Fibroblast of the aortic adventitia (primary cell): ENCODE measurements around the gene RBKS. TPM values are rescaled to one million over a fixed set of nuclear protein-coding genes. Genes with fewer than 3 reads are reported as not detected.
A peak's percentile ranks its signal among the peaks of the same experiment; 100 is the strongest.

ENCODE experiments used
- DNase-seq: peaks from one replicate; pipeline ENCODE4 v3.0.0-alpha.2; 2010; ENCODE audit warnings: low read depth
- H3K4me3 ChIP-seq: 2 replicates; pipeline ENCODE4 v1.5.1; 2011; ENCODE audit warnings: low read depth, mild to moderate bottlenecking, control low read depth, low read length, moderate library complexity
- CTCF ChIP-seq: IDR thresholded peaks from 2 replicates; pipeline ENCODE4 v1.5.1; 2011; ENCODE audit warnings: mild to moderate bottlenecking, low read length, control low read depth, inconsistent platforms; ENCODE audit not compliant: insufficient read depth
- total RNA-seq: library from RNA; depleted of rRNA; stranded (reverse); fragments of >200 nt; gene quantifications from 2 replicates; pipeline ENCODE4 v1.2.3, GENCODE V29; 2012; ENCODE audit warnings: low replicate concordance

The RBKS gene
- total RNA-seq, 1 donor = 1.4 TPM

GRCh38 chr2:27763907-27764267 lies 126.3 kb downstream of the RBKS start:
- no peak for TF ChIP-seq CTCF
- no peak overlapping the region for H3K4me3 ChIP-seq
- DNase-seq = no peak

- H3K4me3 ChIP-seq = no peak overlapping the region
- DNase-seq = peak; percentile 36
- no peak for TF ChIP-seq CTCF
Measured at GRCh38 chr2:27762951-27763906, 127.0 kb downstream of the RBKS start.

- no peak for TF ChIP-seq CTCF
- DNase-seq = peak; percentile 91
Measured at GRCh38 chr2:27756544-27757498, 133.4 kb downstream of the RBKS start.

DNA sequence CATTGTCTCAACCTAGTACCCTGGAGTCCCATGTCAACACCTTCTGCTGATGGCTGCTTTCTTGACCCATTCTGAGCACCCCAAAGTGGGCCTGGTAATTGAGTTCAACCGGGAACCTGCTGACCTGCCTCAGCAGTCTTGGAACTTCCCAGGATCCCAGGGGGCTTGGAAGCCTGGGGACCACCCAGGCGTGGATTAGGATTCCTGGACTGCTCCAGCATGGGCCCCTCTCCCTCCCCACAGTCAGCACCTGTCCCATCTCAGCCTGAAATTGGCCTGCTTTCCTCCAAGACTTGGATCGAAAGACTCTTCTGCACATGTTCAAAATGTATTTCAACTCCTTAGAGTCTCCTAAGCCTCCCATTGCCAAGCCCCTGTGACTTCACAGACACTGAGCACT lies 134.1 kb downstream of the RBKS start:
- no peak for TF ChIP-seq CTCF
- H3K4me3 ChIP-seq = no peak overlapping the region
- DNase-seq = no peak

More at GRCh38 chr2:27756544-27757498, 133.4 kb downstream of the RBKS start:
- no peak overlapping the region for H3K4me3 ChIP-seq

DNA sequence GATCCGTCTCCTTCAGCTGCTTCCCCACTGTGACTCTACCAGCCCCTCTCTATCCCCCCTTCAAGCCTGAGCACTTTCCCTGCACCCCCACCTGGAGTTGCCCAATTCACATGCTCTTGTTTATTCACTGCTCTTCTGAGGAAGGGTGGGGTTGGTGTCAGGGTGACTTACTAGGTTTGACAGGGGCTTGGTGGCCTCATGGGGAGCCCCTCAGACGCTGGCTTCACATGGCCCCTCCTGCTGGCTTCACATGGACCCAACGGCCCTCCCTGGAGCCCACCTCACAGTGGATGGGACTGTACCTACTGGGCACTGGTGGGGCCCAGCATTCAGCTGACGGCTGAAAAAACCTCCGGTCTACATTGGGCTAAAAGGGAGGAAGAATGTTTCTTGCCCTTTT lies 135.4 kb downstream of the RBKS start:
- DNase-seq = no peak
- TF ChIP-seq CTCF = no peak
- no peak overlapping the region for H3K4me3 ChIP-seq

- peak; percentile 96 for TF ChIP-seq CTCF
- peak; percentile 84 for DNase-seq
- H3K4me3 ChIP-seq = no peak overlapping the region
Measured at GRCh38 chr2:27754138-27754588, 136.0 kb downstream of the RBKS start.
